A673 (cell line): ENCODE results near the gene SOAT1. TPM values are rescaled to one million over a fixed set of nuclear protein-coding genes. Genes with fewer than 3 reads are reported as not detected.

ENCODE experiments used
- BruUV-seq: library from RNA; stranded (reverse); fragments of 400-500 nt; replicated peaks from 2 replicates; lab custom pipeline; 2021; lab: Mats Ljungman, UMichigan
- CTCF ChIA-PET: fragments of 300-600 bp; sonication (Branson Sonifier 250); formaldehyde crosslinking; loops from one replicate; lab custom pipeline; 2022; ENCODE audit warnings: antibody characterized with exemption; lab: Charles Lee
- POLR2A ChIA-PET: fragments of 300-600 bp; sonication (Branson Sonifier 250); formaldehyde crosslinking; loops from one replicate; lab custom pipeline; 2022; ENCODE audit warnings: antibody characterized with exemption; ENCODE audit not compliant: low non-redundant PET; lab: Charles Lee
- DNase-seq: peaks from one replicate; pipeline ENCODE4 v3.0.0-alpha.2; 2015; ENCODE audit warnings: low spot score
- H3K27ac ChIP-seq: fragments of 200-600 bp; sonication (generic); 2 replicates; pipeline ENCODE4 v1.5.1; 2016; ENCODE audit warnings: mixed run types, low read depth, mild to moderate bottlenecking, mixed read lengths, antibody characterized with exemption, low read length; ENCODE audit not compliant: poor library complexity, severe bottlenecking
- H3K27me3 ChIP-seq: fragments of 200-600 bp; sonication (generic); replicated peaks from 2 replicates; pipeline ENCODE4 v1.6.1; 2017; ENCODE audit warnings: mixed run types, low read depth, mild to moderate bottlenecking, mixed read lengths, antibody characterized with exemption, low read length; ENCODE audit not compliant: insufficient read depth, poor library complexity
- H3K36me3 ChIP-seq: fragments of 200-600 bp; sonication (generic); 2 replicates; pipeline ENCODE4 v1.6.1; 2016; ENCODE audit warnings: mixed run types, mild to moderate bottlenecking, mixed read lengths, antibody characterized with exemption, low read length; ENCODE audit not compliant: insufficient read depth, poor library complexity, severe bottlenecking
- H3K4me1 ChIP-seq: fragments of 200-600 bp; sonication (generic); 2 replicates; pipeline ENCODE4 v1.6.1; 2017; ENCODE audit warnings: mixed run types, mild to moderate bottlenecking, mixed read lengths, antibody characterized with exemption, low read length; ENCODE audit not compliant: insufficient read depth, poor library complexity, severe bottlenecking
- H3K4me3 ChIP-seq: fragments of 200-600 bp; sonication (generic); 2 replicates; pipeline ENCODE4 v1.5.1; 2016; ENCODE audit warnings: low read depth, mixed run types, mild to moderate bottlenecking, mixed read lengths, low read length; ENCODE audit not compliant: poor library complexity, severe bottlenecking
- H3K9me3 ChIP-seq: fragments of 200-600 bp; sonication (generic); 2 replicates; pipeline ENCODE4 v1.6.1; 2016; ENCODE audit warnings: mixed run types, low read depth, mild to moderate bottlenecking, mixed read lengths, antibody characterized with exemption, low read length; ENCODE audit not compliant: poor library complexity, severe bottlenecking
- CTCF ChIP-seq: fragments of 300-800, 200-600 bp; sonication (generic); conservative IDR thresholded peaks from 2 replicates; pipeline ENCODE4 v1.5.1; 2017; ENCODE audit warnings: low read depth, mild to moderate bottlenecking, antibody characterized with exemption, low read length, moderate library complexity, mixed read lengths
- EZH2 ChIP-seq: fragments of 200-600 bp; sonication (generic); IDR thresholded peaks from 2 replicates; pipeline ENCODE4 v1.6.1; 2017; ENCODE audit warnings: borderline replicate concordance, low read depth, mild to moderate bottlenecking, mixed read lengths, antibody characterized with exemption, low read length; ENCODE audit not compliant: poor library complexity, severe bottlenecking
- intact Hi-C: fragments of 100-400 bp; cut with micrococcal nuclease; formaldehyde crosslinking; loops from one replicate; pipeline ENCODE4 v1.10.0; 2022; ENCODE audit not compliant: unreplicated experiment
- total RNA-seq: library from RNA; stranded (reverse); gene quantifications from 2 replicates; pipeline ENCODE4 v1.2.3, GENCODE V29; 2021

The SOAT1 gene
- total RNA-seq, 1 experiment from 2014 or later, result 53.0 TPM

- Histone ChIP-seq H3K27me3 (no peaks in the 10 kb centered on the region), H3K27ac (no peak overlapping the region), H3K4me3 (no peak overlapping the region), H3K4me1 (no peaks in the 10 kb centered on the region), H3K36me3 (no peaks in the 10 kb centered on the region), H3K9me3 (no peaks in the 10 kb centered on the region)
- intact Hi-C loops, result no loop called here
- ChIA-PET CTCF (no interaction called here), POLR2A (no interaction called here)
- DNase-seq, result no peak
- TF ChIP-seq EZH2 (no peak), CTCF (no peak)
- BruUV-seq, result no TSS peak
Observed at GRCh38 chr1:179262183-179262582, 31.4 kb upstream of the SOAT1 start.

GRCh38 chr1:179263121-179263520, 30.5 kb upstream of the SOAT1 start:
- Histone ChIP-seq H3K4me1 (no peaks in the 10 kb centered on the region), H3K4me3 (no peak overlapping the region), H3K27ac (no peak overlapping the region), H3K36me3 (no peaks in the 10 kb centered on the region), H3K9me3 (no peaks in the 10 kb centered on the region), H3K27me3 (no peaks in the 10 kb centered on the region)
- no peak for DNase-seq
- no TSS peak for BruUV-seq
- intact Hi-C loops, result no loop called here
- TF ChIP-seq EZH2 (no peak), CTCF (no peak)
- ChIA-PET POLR2A (no interaction called here), CTCF (no interaction called here)

- CTCF ChIA-PET, result no interaction called here
- H3K27ac ChIP-seq, result no peak overlapping the region
- TF ChIP-seq EZH2, result no peak
- no peak for TF ChIP-seq CTCF
- intact Hi-C loops, result no loop called here
- H3K9me3 ChIP-seq, result no peaks in the 10 kb centered on the region
- H3K27me3 ChIP-seq, result no peaks in the 10 kb centered on the region
- no peaks in the 10 kb centered on the region for H3K4me1 ChIP-seq
- POLR2A ChIA-PET, result no interaction called here
- DNase-seq, result no peak
- no peak overlapping the region for H3K4me3 ChIP-seq
- H3K36me3 ChIP-seq, result no peaks in the 10 kb centered on the region
- BruUV-seq, result no TSS peak
Observed at GRCh38 chr1:179264507-179264906, 29.1 kb upstream of the SOAT1 start.
